H1 (cell line): ENCODE data around the gene C2CD4A. TPM values are rescaled to one million over a fixed set of nuclear protein-coding genes. Genes with fewer than 3 reads are reported as not detected.
A peak's percentile ranks its signal among the peaks of the same experiment; 100 is the strongest.

ENCODE experiments used
- CTCF ChIA-PET: fragments of 300-600 bp; sonication (Branson Sonifier 250); formaldehyde crosslinking; loops from one replicate; lab custom pipeline; 2021; ENCODE audit not compliant: partially characterized antibody; lab: Charles Lee
- POLR2A ChIA-PET: fragments of 300-600 bp; sonication (Branson Sonifier 250); formaldehyde crosslinking; loops from one replicate; lab custom pipeline; 2021; ENCODE audit warnings: inconsistent platforms; ENCODE audit not compliant: partially characterized antibody; lab: Charles Lee
- DNase-seq, 2 experiments: peaks; one replicate each; pipeline versions ENCODE4 v3.0.0 to v3.0.0-alpha.2; 2010 to 2022; ENCODE audit warnings: low spot score in 2 of 2, low read depth in 1 of 2, mixed read lengths in 1 of 2
- FAIRE-seq: peaks from 2 replicates; lab custom pipeline; 2011; peaks lifted over from hg19 to GRCh38; lab: Jason Lieb, UNC
- H2AFZ ChIP-seq: 2 replicates; pipeline ENCODE4 v1.8.1; 2012; ENCODE audit warnings: low read length, inconsistent platforms
- H2AK5ac ChIP-seq: 2 replicates; pipeline ENCODE4 v1.6.1; 2013; ENCODE audit warnings: low read depth, low read length
- H2BK120ac ChIP-seq: replicated peaks from 2 replicates; pipeline ENCODE3; 2013; ENCODE audit warnings: low read depth, low read length, inconsistent platforms
- H2BK12ac ChIP-seq: 2 replicates; pipeline ENCODE4 v1.6.1; 2013; ENCODE audit warnings: low read depth, low read length
- H2BK15ac ChIP-seq: 2 replicates; pipeline ENCODE4 v1.6.1; 2013; ENCODE audit warnings: low read length
- H2BK20ac ChIP-seq: 2 replicates; pipeline ENCODE4 v1.6.1; 2013; ENCODE audit warnings: low read length
- H2BK5ac ChIP-seq: 2 replicates; pipeline ENCODE4 v1.6.1; 2013; ENCODE audit warnings: low read depth, low read length
- H3K14ac ChIP-seq: 2 replicates; pipeline ENCODE4 v1.6.1; 2013; ENCODE audit warnings: inconsistent platforms; ENCODE audit not compliant: insufficient read length
- H3K18ac ChIP-seq: 2 replicates; pipeline ENCODE4 v1.6.1; 2013; ENCODE audit warnings: low read length; ENCODE audit errors: extremely low read depth
- H3K23ac ChIP-seq: 2 replicates; pipeline ENCODE4 v1.6.1; 2013; ENCODE audit warnings: inconsistent platforms; ENCODE audit not compliant: insufficient read length
- H3K23me2 ChIP-seq: 2 replicates; pipeline ENCODE4 v1.6.1; 2013; ENCODE audit warnings: low read depth, low read length
- H3K27ac ChIP-seq: 2 replicates; pipeline ENCODE4 v1.6.1; 2011; ENCODE audit warnings: low read depth, low read length, inconsistent platforms
- H3K27me3 ChIP-seq, 4 experiments: replicated peaks in 1 of 4; 1 replicate in 1 of 4; 2 replicates in 3 of 4; pipeline versions ENCODE4 v1.6.1 to v1.8.1; 2011 to 2013; ENCODE audit warnings: low read length in 3 of 4, mild to moderate bottlenecking in 3 of 4, inconsistent platforms in 2 of 4, mixed read lengths in 2 of 4, moderate library complexity in 1 of 4; ENCODE audit not compliant: control insufficient read depth in 3 of 4, insufficient read depth in 3 of 4; ENCODE audit errors: extremely low read depth in 1 of 4
- H3K36me3 ChIP-seq, 4 experiments: 2 replicates each; pipeline versions ENCODE4 v1.6.1 to v1.8.1; 2011 to 2013; ENCODE audit warnings: mild to moderate bottlenecking in 4 of 4, low read length in 3 of 4, moderate library complexity in 2 of 4, control low read depth in 1 of 4, inconsistent platforms in 1 of 4; ENCODE audit not compliant: insufficient read depth in 4 of 4, control insufficient read depth in 2 of 4
- H3K4ac ChIP-seq: replicated peaks from 2 replicates; pipeline ENCODE3; 2013; ENCODE audit warnings: low read length, low read depth, mixed read lengths, inconsistent platforms; ENCODE audit not compliant: insufficient read length
- H3K4me1 ChIP-seq, 4 experiments: replicated peaks in 1 of 4; 1 replicate in 1 of 4; 2 replicates in 3 of 4; pipeline versions ENCODE4 v1.6.1 to v1.8.1; 2011 to 2013; ENCODE audit warnings: low read length in 3 of 4, inconsistent platforms in 2 of 4, mixed read lengths in 1 of 4; ENCODE audit not compliant: insufficient read depth in 4 of 4, control insufficient read depth in 3 of 4
- H3K4me2 ChIP-seq, 2 experiments: 2 replicates each; pipeline versions ENCODE4 v1.6.1 to v1.8.1; 2011 to 2013; ENCODE audit warnings: low read depth in 2 of 2, low read length in 2 of 2, control low read depth in 1 of 2, inconsistent platforms in 1 of 2, mild to moderate bottlenecking in 1 of 2; ENCODE audit not compliant: insufficient read depth in 1 of 2
- H3K4me3 ChIP-seq, 4 experiments: fragments of 200-600, 300-600 bp in 1 of 4; sonication (generic), shearing (Covaris generic), sonication (Bioruptor Twin) in 1 of 4; 2 replicates each; pipeline versions ENCODE4 v1.5.1 to v1.8.1; 2011 to 2016; ENCODE audit warnings: low read length in 4 of 4, low read depth in 3 of 4, control low read depth in 2 of 4, inconsistent platforms in 2 of 4, mild to moderate bottlenecking in 2 of 4, mixed read lengths in 1 of 4, moderate library complexity in 1 of 4; ENCODE audit not compliant: insufficient read depth in 2 of 4; ENCODE audit errors: extremely low read depth in 1 of 4
- H3K56ac ChIP-seq: replicated peaks from 2 replicates; pipeline ENCODE3; 2013; ENCODE audit warnings: low read depth, mild to moderate bottlenecking, mixed read lengths, low read length, inconsistent platforms; ENCODE audit not compliant: insufficient read length
- H3K79me1 ChIP-seq: 2 replicates; pipeline ENCODE4 v1.6.1; 2013; ENCODE audit warnings: low read depth, low read length, control low read depth
- H3K79me2 ChIP-seq, 2 experiments: 2 replicates each; pipeline versions ENCODE4 v1.6.1 to v1.8.1; 2012 to 2013; ENCODE audit warnings: low read length in 2 of 2, mild to moderate bottlenecking in 2 of 2, inconsistent platforms in 1 of 2; ENCODE audit not compliant: insufficient read depth in 2 of 2, control insufficient read depth in 1 of 2
- H3K9ac ChIP-seq, 4 experiments: replicated peaks in 1 of 4; 1 replicate in 1 of 4; 2 replicates in 3 of 4; pipeline versions ENCODE4 v1.6.1 to v1.8.1; 2011 to 2013; ENCODE audit warnings: low read depth in 3 of 4, low read length in 3 of 4, control low read depth in 2 of 4, mild to moderate bottlenecking in 2 of 4, moderate library complexity in 2 of 4, inconsistent platforms in 1 of 4; ENCODE audit errors: extremely low read depth in 1 of 4
- H3K9me3 ChIP-seq, 2 experiments: 2 replicates each; pipeline versions ENCODE4 v1.6.1 to v1.8.1; 2012 to 2013; ENCODE audit warnings: mild to moderate bottlenecking in 2 of 2, moderate library complexity in 2 of 2, control low read depth in 1 of 2, inconsistent platforms in 1 of 2, low read depth in 1 of 2, low read length in 1 of 2, mixed read lengths in 1 of 2; ENCODE audit not compliant: insufficient read depth in 2 of 2
- H4K20me1 ChIP-seq, 2 experiments: replicated peaks in 1 of 2; 2 replicates each; pipeline versions ENCODE3 to v1.8.1; 2011 to 2013; ENCODE audit warnings: inconsistent platforms in 2 of 2, low read length in 2 of 2, mild to moderate bottlenecking in 1 of 2; ENCODE audit not compliant: insufficient read depth in 2 of 2, control insufficient read depth in 1 of 2
- H4K5ac ChIP-seq: 2 replicates; pipeline ENCODE4 v1.6.1; 2013; ENCODE audit warnings: low read length, low read depth, mixed read lengths, inconsistent platforms; ENCODE audit not compliant: insufficient read length
- H4K8ac ChIP-seq: 2 replicates; pipeline ENCODE4 v1.8.0; 2013; ENCODE audit warnings: mild to moderate bottlenecking, moderate library complexity, low read length, inconsistent platforms; ENCODE audit not compliant: insufficient read depth; ENCODE audit errors: extremely low read depth
- H4K91ac ChIP-seq: replicated peaks from 2 replicates; pipeline ENCODE3; 2013; ENCODE audit warnings: low read length, mixed read lengths, inconsistent platforms; ENCODE audit not compliant: insufficient read length
- JUN ChIP-seq: IDR thresholded peaks from 2 replicates; pipeline ENCODE4 v1.6.1; 2011; ENCODE audit warnings: low read depth, mild to moderate bottlenecking, improper control_type of control experiment, low read length
- POLR2A ChIP-seq, 2 experiments: IDR thresholded peaks; 1 replicate in 1 of 2; 2 replicates in 1 of 2; pipeline ENCODE4 v1.6.1; 2011; ENCODE audit warnings: low read depth in 2 of 2, low read length in 2 of 2, mild to moderate bottlenecking in 2 of 2; ENCODE audit errors: control extremely low read depth in 1 of 2
- SAP30 ChIP-seq: fragments of 300-600 bp; sonication (generic); IDR thresholded peaks from 2 replicates; pipeline ENCODE4 v1.7.1; 2012; ENCODE audit warnings: low read length, moderate library complexity, mild to moderate bottlenecking, inconsistent platforms; ENCODE audit not compliant: insufficient read depth, insufficient replicate concordance
- SIN3A ChIP-seq, 2 experiments: IDR thresholded peaks in 1 of 2; conservative IDR thresholded peaks in 1 of 2; 2 replicates each; pipeline ENCODE4 v1.6.1; 2011 to 2012; ENCODE audit warnings: low read length in 2 of 2, improper control_type of control experiment in 1 of 2, low read depth in 1 of 2, mild to moderate bottlenecking in 1 of 2
- SIRT6 ChIP-seq: IDR thresholded peaks from one replicate; pipeline ENCODE4 v1.7.1; 2012; ENCODE audit warnings: low read length, inconsistent platforms
- ZNF274 ChIP-seq: IDR thresholded peaks from 2 replicates; pipeline ENCODE4 v1.7.0; 2012; ENCODE audit warnings: low read length, borderline replicate concordance; ENCODE audit errors: extremely low read depth
- WGBS, 2 experiments: shearing (Covaris generic) in 1 of 2; methylation state at CpG; one replicate each; pipeline versions ENCODE4 v1.1.6 to v1.1.7; 2013 to 2015; ENCODE audit warnings: low lambda C conversion rate in 2 of 2, mixed read lengths in 2 of 2, inconsistent platforms in 1 of 2, low coverage in 1 of 2, missing lambda C conversion rate in 1 of 2; ENCODE audit not compliant: insufficient replicate concordance in 2 of 2, insufficient coverage in 1 of 2, insufficient read length in 1 of 2; ENCODE audit errors: extremely low coverage in 1 of 2, missing lambda C conversion rate in 1 of 2; 5-methylcytosine and 5-hydroxymethylcytosine counted together
- polyA plus RNA-seq, 7 experiments: library from polyadenylated mRNA; depleted of rRNA in 3 of 7; stranded (reverse) in 5 of 7; unstranded in 2 of 7; fragments of >200 nt in 5 of 7; fragments of 200-250 nt in 2 of 7; gene quantifications; 1 replicate in 5 of 7; 2 replicates in 1 of 7; 4 replicates in 1 of 7; pipeline versions ENCODE4 v1.2.1 to v1.2.3, GENCODE V29; 2011 to 2013; ENCODE audit warnings: missing spikeins in 2 of 7, mixed read lengths in 2 of 7
- total RNA-seq: library from RNA; stranded (reverse); fragmentation: NEBNext Ultra II Directional; extraction: Animal tissue kit (Norgen Biotek cat#: 25700); gene quantifications from 2 replicates; pipeline ENCODE4 v1.2.1, GENCODE V29; 2021

C2CD4A gene
- total and polyA plus RNA-seq, 2 of the 8 experiments (the other 6 are each of a cell fraction or from before 2014, with no cell fraction given) = not detected

DNA sequence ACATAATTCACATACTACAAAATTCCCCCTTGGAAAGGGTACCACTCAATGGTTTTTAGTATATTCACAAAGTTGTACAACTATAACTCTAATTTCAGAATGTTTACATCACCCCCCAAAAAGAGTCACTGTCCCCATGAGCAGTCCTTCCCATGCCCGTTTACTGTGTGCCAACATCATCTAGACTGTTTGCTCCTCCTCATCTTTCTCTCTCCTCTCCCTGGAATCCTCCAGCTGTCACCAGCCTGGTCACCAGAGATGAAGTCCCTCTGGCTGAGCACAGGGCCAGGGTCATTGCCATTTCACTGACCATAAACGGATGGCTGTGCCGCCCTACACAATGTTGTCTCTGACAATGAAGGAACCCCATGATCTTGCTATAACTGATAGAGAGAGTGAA is 53.1 kb downstream of the C2CD4A start:
- TF ChIP-seq JUN (no peak), SIN3A (conservative IDR thresholded peaks at IDR 0.05 in 1 of 2, IDR thresholded peaks at IDR 0.05 in 1 of 2; ENCODE audit: low read depth in 1 of 2, low read length in 2 of 2) (no peak), SIRT6 (no peak), ZNF274 (no peak), POLR2A (IDR thresholded peaks at IDR 0.05; ENCODE audit: control extremely low read depth in 1 of 2, low read depth in 2 of 2, low read length in 2 of 2) (no peak), SAP30 (no peak)
- no peak overlapping the region for H3K18ac ChIP-seq
- peak overlapping the region; percentile 51; the same call in 1 of the 2 replicates for H2BK12ac ChIP-seq
- 93% methylated on average over 3 of the region's 3 CpGs; no CpG with 5 or more reads in 1 of the 2 experiments for WGBS, 2 experiments
- no peak overlapping the region for H3K9ac ChIP-seq
- no peak overlapping the region for H2AK5ac ChIP-seq
- no peaks in the 10 kb centered on the region for H4K20me1 ChIP-seq
- peaks cover 0 to 1% (median 0%) of the 10 kb centered on the region in 4 experiments; a peak in 1 of 7 replicates for H3K27me3 ChIP-seq
- H3K23me2 ChIP-seq = no peaks in the 10 kb centered on the region
- no peak overlapping the region for H3K23ac ChIP-seq
- H2BK5ac ChIP-seq = no peak overlapping the region
- no peak overlapping the region for H2BK15ac ChIP-seq
- no peak overlapping the region for H3K4me2 ChIP-seq
- H3K56ac ChIP-seq = no peak overlapping the region
- no peak overlapping the region for H3K4me3 ChIP-seq
- peak overlapping the region; percentile 69; the same call in 1 of the 2 replicates for H4K8ac ChIP-seq
- H2AFZ ChIP-seq = no peak overlapping the region
- ChIA-PET CTCF (interaction anchor here (0.8 to 1.7 kb wide), 2 partner anchors 19 to 68 kb away, joined by 3 to 5 read pairs; no protein-coding TSS in a partner anchor), POLR2A (no interaction called here)
- peaks cover 0 to 3% (median 0%) of the 10 kb centered on the region in 4 experiments; a peak in 1 of 7 replicates for H3K4me1 ChIP-seq
- H4K5ac ChIP-seq = no peak overlapping the region
- no peak overlapping the region for H3K14ac ChIP-seq
- H4K91ac ChIP-seq = no peak overlapping the region
- H3K27ac ChIP-seq = no peak overlapping the region
- no peak overlapping the region for H3K4ac ChIP-seq
- FAIRE-seq = no peak
- no peaks in the 10 kb centered on the region for H3K36me3 ChIP-seq
- DNase-seq = no peak
- no peaks in the 10 kb centered on the region for H3K9me3 ChIP-seq
- H3K79me2 ChIP-seq = no peaks in the 10 kb centered on the region
- H2BK20ac ChIP-seq = no peak overlapping the region
- H3K79me1 ChIP-seq = no peaks in the 10 kb centered on the region
- H2BK120ac ChIP-seq = no peak overlapping the region
